Measurements from ENCODE around the gene SECISBP2.

Gene SECISBP2

GRCh38 chr9:89374176-89374575 is 55.9 kb downstream of the SECISBP2 start:
- no peak for TF ChIP-seq CTCF (IDR thresholded peaks at IDR 0.05; ENCODE audit: extremely low read depth, insufficient read depth, missing control alignments)
- in situ Hi-C loops (cut with MboI; ENCODE audit: low pct_unique_long_range_greater_than_20kb, low sequenced_read_pairs, unreplicated experiment) = no loop called here
- DNase-seq (ENCODE audit: low spot score) = no peak

- DNase-seq (ENCODE audit: low spot score) = peak; percentile 80
- in situ Hi-C loops (cut with MboI; ENCODE audit: low pct_unique_long_range_greater_than_20kb, low sequenced_read_pairs, unreplicated experiment) = no loop called here
- peak; percentile 7 for TF ChIP-seq CTCF (IDR thresholded peaks at IDR 0.05; ENCODE audit: extremely low read depth, insufficient read depth, missing control alignments)
Observed at GRCh38 chr9:89375191-89375760, 57.0 kb downstream of the SECISBP2 start.

GRCh38 chr9:89376286-89376685 is 58.0 kb downstream of the SECISBP2 start:
- DNase-seq (ENCODE audit: low spot score) = no peak
- in situ Hi-C loops (cut with MboI; ENCODE audit: low pct_unique_long_range_greater_than_20kb, low sequenced_read_pairs, unreplicated experiment) = no loop called here
- no peak for TF ChIP-seq CTCF (IDR thresholded peaks at IDR 0.05; ENCODE audit: extremely low read depth, insufficient read depth, missing control alignments)

- no peak for DNase-seq (ENCODE audit: low spot score)
- in situ Hi-C loops (cut with MboI; ENCODE audit: low pct_unique_long_range_greater_than_20kb, low sequenced_read_pairs, unreplicated experiment) = no loop called here
- TF ChIP-seq CTCF (IDR thresholded peaks at IDR 0.05; ENCODE audit: extremely low read depth, insufficient read depth, missing control alignments) = no peak
Observed at GRCh38 chr9:89376741-89377351, 58.5 kb downstream of the SECISBP2 start.

GRCh38 chr9:89377411-89377810 is 59.1 kb downstream of the SECISBP2 start:
- TF ChIP-seq CTCF (IDR thresholded peaks at IDR 0.05; ENCODE audit: extremely low read depth, insufficient read depth, missing control alignments) = no peak
- in situ Hi-C loops (cut with MboI; ENCODE audit: low pct_unique_long_range_greater_than_20kb, low sequenced_read_pairs, unreplicated experiment) = no loop called here
- DNase-seq (ENCODE audit: low spot score) = no peak

GRCh38 chr9:89378541-89378940 is 60.2 kb downstream of the SECISBP2 start:
- no peak for TF ChIP-seq CTCF (IDR thresholded peaks at IDR 0.05; ENCODE audit: extremely low read depth, insufficient read depth, missing control alignments)
- DNase-seq (ENCODE audit: low spot score) = no peak
- in situ Hi-C loops (cut with MboI; ENCODE audit: low pct_unique_long_range_greater_than_20kb, low sequenced_read_pairs, unreplicated experiment) = no loop called here

All from GM13977 (cell line).